Inflammatory macrophage treated with lipopolysaccharide for 1 hour (primary cell): ENCODE data around the gene CCDC54.
"Not testable (repeated sequence)": the region's sequence is repeated elsewhere in the genome, so short reads cannot be mapped to it uniquely, and the experiment has no call there.

Experiments
- DNase-seq, 2 donors: peaks; one replicate each; pipeline ENCODE4 v3.0.0-alpha.2; 2020 to 2022

The CCDC54 gene

GRCh38 chr3:107377151-107377550 lies at the start of gene CCDC54:
Gene CCDC54 (plus strand): TSS chr3:107377439. CDS start chr3:107377588, 149 bp downstream.
- DNase-seq: no peak

- DNase-seq: peak in 1 of 2 donors; percentile 44
These were observed 49.2 kb upstream of the CCDC54 start for GRCh38 chr3:107328069-107328468.

GRCh38 chr3:107329088-107329487 lies 48.2 kb upstream of the CCDC54 start:
- no peak for DNase-seq

GRCh38 chr3:107339690-107340089 lies 37.5 kb upstream of the CCDC54 start:
- not testable (repeated sequence) for DNase-seq

- DNase-seq: no peak
These were observed 32.5 kb upstream of the CCDC54 start for GRCh38 chr3:107344722-107345121.

GRCh38 chr3:107345822-107346405 lies 31.3 kb upstream of the CCDC54 start:
- DNase-seq: no peak

GRCh38 chr3:107346564-107346963 lies 30.7 kb upstream of the CCDC54 start:
- DNase-seq: no peak

GRCh38 chr3:107347751-107348150 lies 29.5 kb upstream of the CCDC54 start:
- DNase-seq: no peak

GRCh38 chr3:107356706-107357105 lies 20.5 kb upstream of the CCDC54 start:
- no peak for DNase-seq

- DNase-seq: no peak
These were observed 15.6 kb upstream of the CCDC54 start for GRCh38 chr3:107361633-107362032.

- no peak for DNase-seq
These were observed 12.2 kb upstream of the CCDC54 start for GRCh38 chr3:107365051-107365450.

- no peak for DNase-seq
These were observed 10.5 kb upstream of the CCDC54 start for GRCh38 chr3:107366766-107367165.

- DNase-seq: no peak
These were observed 9.9 kb upstream of the CCDC54 start for GRCh38 chr3:107367353-107367752.

- no peak for DNase-seq
These were observed 8.4 kb upstream of the CCDC54 start for GRCh38 chr3:107368654-107369398.

GRCh38 chr3:107369791-107370190 lies 7.4 kb upstream of the CCDC54 start:
- DNase-seq: no peak

GRCh38 chr3:107370907-107371306 lies 6.3 kb upstream of the CCDC54 start:
- DNase-seq: no peak

- DNase-seq: no peak
These were observed 4.7 kb upstream of the CCDC54 start for GRCh38 chr3:107372506-107372905.

GRCh38 chr3:107373896-107374295 lies 3.3 kb upstream of the CCDC54 start:
- DNase-seq: no peak

GRCh38 chr3:107375682-107376081 lies 1.6 kb upstream of the CCDC54 start:
- no peak for DNase-seq

- no peak for DNase-seq
These were observed 5.4 kb downstream of the CCDC54 start for GRCh38 chr3:107382631-107383030.

- no peak for DNase-seq
These were observed 7.2 kb downstream of the CCDC54 start for GRCh38 chr3:107384428-107384827.

- DNase-seq: no peak
These were observed 7.7 kb downstream of the CCDC54 start for GRCh38 chr3:107384907-107385306.

- peak; percentile 10 to 44 for DNase-seq
These were observed 10.3 kb downstream of the CCDC54 start for GRCh38 chr3:107387555-107387954.

GRCh38 chr3:107392549-107393165 lies 15.4 kb downstream of the CCDC54 start:
- DNase-seq: no peak
